Neural cell (in vitro differentiated cells): ENCODE measurements around the gene ABCF3.
"Not testable (repeated sequence)": the region's sequence is repeated elsewhere in the genome, so short reads cannot be mapped to it uniquely, and the experiment has no call there.

Experiments used
- CTCF ChIP-seq: fragments of 450-650 bp; IDR thresholded peaks from 2 replicates; pipeline ENCODE4 v1.5.1; 2014; ENCODE audit warnings: antibody characterized with exemption, mild to moderate bottlenecking, moderate library complexity; ENCODE audit not compliant: poor library complexity, severe bottlenecking
- EP300 ChIP-seq: fragments of 450-650 bp; conservative IDR thresholded peaks from 2 replicates; pipeline ENCODE4 v1.6.1; 2014; ENCODE audit warnings: antibody characterized with exemption, mild to moderate bottlenecking, moderate library complexity; ENCODE audit not compliant: poor library complexity, severe bottlenecking
- EZH2 ChIP-seq: fragments of 200-600, 300-800 bp; shearing (Covaris generic), sonication (generic); IDR thresholded peaks from 2 replicates; pipeline ENCODE4 v1.6.1; 2014; ENCODE audit warnings: antibody characterized with exemption, low read length, borderline replicate concordance, mild to moderate bottlenecking; ENCODE audit not compliant: insufficient read depth, poor library complexity, severe bottlenecking
- POLR2AphosphoS5 ChIP-seq: IDR thresholded peaks from 2 replicates; pipeline ENCODE4 v1.6.1; 2012
- RAD21 ChIP-seq: fragments of 450-650 bp; conservative IDR thresholded peaks from 2 replicates; pipeline ENCODE4 v1.6.1; 2014; ENCODE audit warnings: antibody characterized with exemption, mild to moderate bottlenecking, moderate library complexity
- TAF1 ChIP-seq: IDR thresholded peaks from 2 replicates; pipeline ENCODE4 v1.6.1; 2012; ENCODE audit warnings: low read depth

DNA sequence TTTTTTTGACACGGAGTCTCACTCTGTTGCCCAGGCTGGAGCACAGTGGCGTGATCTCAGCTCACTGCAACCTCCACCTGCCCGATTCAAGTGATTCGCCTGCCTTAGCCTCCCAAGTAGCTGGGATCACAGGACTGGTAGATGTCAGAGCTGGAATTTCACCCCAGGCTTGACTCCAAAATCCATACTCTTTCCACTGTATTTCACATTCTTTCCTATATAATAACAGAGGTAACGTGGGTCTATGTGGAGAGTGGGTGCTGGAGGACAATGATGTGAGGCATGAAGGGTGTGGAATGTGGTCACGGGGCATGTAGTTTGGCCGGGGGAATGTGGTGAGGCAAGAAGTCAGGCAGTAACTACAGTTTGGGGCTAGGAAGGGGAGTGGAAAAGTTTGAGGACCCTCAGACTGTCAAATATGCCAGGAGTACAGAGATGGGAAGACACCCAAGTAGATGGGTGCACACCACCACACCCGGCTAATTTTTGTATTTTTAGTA lies 23.4 kb upstream of the ABCF3 start:
- not testable (repeated sequence) for TF ChIP-seq CTCF, POLR2AphosphoS5, RAD21, EZH2, TAF1, EP300
